Large intestine (tissue), 3 donors: Measurements from ENCODE around the gene TBXT. TPM values are rescaled to one million over a fixed set of nuclear protein-coding genes. Genes with fewer than 3 reads are reported as not detected.
A peak's percentile ranks its signal among the peaks of the same experiment; 100 is the strongest.

Experiments used
- DNase-seq, 2 donors: peaks; one replicate each; pipeline versions ENCODE4 v3.0.0 to v3.0.0-alpha.2; 2013
- H3K27ac ChIP-seq: one replicate; pipeline ENCODE4 v1.5.1; 2013; ENCODE audit warnings: low read length
- H3K27me3 ChIP-seq: 2 replicates; pipeline ENCODE4 v1.6.1; 2013; ENCODE audit warnings: low read length; ENCODE audit not compliant: control insufficient read depth, insufficient read depth
- H3K36me3 ChIP-seq: 2 replicates; pipeline ENCODE4 v1.6.1; 2013; ENCODE audit warnings: low read length; ENCODE audit not compliant: control insufficient read depth, insufficient read depth
- H3K4me1 ChIP-seq: one replicate; pipeline ENCODE4 v1.6.1; 2013; ENCODE audit warnings: low read length; ENCODE audit not compliant: control insufficient read depth, insufficient read depth
- H3K4me3 ChIP-seq: one replicate; pipeline ENCODE4 v1.5.1; 2013; ENCODE audit warnings: low read length
- H3K9me3 ChIP-seq: one replicate; pipeline ENCODE4 v1.6.1; 2013; ENCODE audit warnings: mild to moderate bottlenecking, low read depth, low read length, moderate library complexity; ENCODE audit not compliant: control insufficient read depth
- WGBS: methylation state at CpG from one replicate; pipeline ENCODE4 v1.1.5; 2013; ENCODE audit warnings: low lambda C conversion rate; ENCODE audit not compliant: insufficient coverage; 5-methylcytosine and 5-hydroxymethylcytosine counted together
- polyA plus RNA-seq: library from polyadenylated mRNA; unstranded; fragments of 120-200 nt; gene quantifications from one replicate; pipeline ENCODE4 v1.2.1, GENCODE V29; 2013

TBXT gene
- polyA plus RNA-seq, 1 donor = 0.04 TPM

DNA sequence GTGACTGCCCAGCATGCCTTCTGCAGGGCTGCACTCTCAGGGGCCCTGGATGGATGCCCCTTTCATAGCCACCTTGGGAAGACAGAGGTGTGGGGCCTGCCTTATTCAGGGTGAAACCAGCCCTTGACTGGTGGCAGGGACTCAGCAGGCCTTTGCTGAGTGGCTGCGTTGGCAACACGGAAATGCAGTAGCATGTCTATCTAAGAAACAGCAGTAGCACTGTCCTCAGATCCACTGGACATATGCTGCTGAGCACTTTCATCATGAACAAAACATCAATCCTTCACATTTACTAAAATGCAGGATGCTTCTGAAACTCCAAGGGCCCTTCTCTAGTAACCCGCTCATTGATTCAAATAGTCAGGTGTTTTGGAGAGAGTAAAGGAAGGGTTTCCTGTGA lies 4.9 kb upstream of the TBXT start:
- peaks cover 73% of the 10 kb centered on the region for H3K27me3 ChIP-seq
- H3K9me3 ChIP-seq = peaks cover 2% of the 10 kb centered on the region
- H3K4me1 ChIP-seq = peaks cover 6% of the 10 kb centered on the region
- no peak for DNase-seq
- H3K27ac ChIP-seq = no peak overlapping the region
- H3K36me3 ChIP-seq = no peaks in the 10 kb centered on the region
- WGBS = no CpG with 5 or more reads among the region's 3 CpGs
- H3K4me3 ChIP-seq = no peak overlapping the region

DNA sequence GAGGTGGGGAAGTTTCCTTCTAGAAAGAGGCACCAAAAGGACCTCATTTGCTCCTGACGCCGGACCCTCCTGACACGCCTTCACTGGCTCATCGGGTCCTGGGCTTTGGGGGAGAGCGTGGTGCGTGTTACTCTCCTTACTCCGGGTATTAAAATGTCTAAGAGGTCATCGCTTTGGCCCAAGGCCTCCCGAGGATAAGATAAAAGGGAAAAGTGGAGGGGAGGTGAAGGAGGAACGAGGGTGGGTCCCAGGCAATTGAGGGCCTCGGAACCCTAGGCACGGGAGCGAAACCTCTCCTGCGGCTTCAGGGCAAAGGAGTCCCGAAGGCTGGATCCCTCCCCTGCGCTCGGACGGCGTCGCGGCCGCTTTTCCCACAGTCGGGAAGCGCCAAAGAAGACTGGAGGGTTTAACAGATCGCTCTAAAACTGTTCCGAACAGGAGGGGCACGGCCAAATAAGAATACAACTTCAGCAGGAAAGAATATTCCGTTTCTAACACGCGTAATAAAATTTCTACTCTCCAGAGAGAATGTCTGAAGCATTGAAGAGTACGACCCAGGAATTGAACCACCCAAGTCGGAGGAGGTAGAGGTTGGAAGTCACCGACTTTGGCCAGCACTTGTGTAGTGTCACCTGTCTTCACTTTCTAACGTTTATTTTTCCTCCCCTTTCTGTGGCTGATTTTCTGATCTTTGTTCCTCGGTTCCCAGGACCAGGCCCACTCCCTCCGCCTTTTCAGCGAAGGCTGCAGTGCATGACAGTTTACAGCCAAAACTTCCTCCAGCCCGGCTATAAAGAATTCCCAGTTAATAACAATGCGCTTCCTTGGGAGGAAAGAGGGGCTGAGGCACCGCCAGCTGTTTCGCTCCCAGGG lies 2.1 kb upstream of the TBXT start:
- Histone ChIP-seq H3K27me3 (peaks cover 97% of the 10 kb centered on the region), H3K4me1 (peaks cover 11% of the 10 kb centered on the region), H3K9me3 (peaks cover 2% of the 10 kb centered on the region), H3K36me3 (no peaks in the 10 kb centered on the region), H3K27ac (no peak overlapping the region), H3K4me3 (no peak overlapping the region)
- peak in 1 of 2 donors; percentile 4 for DNase-seq
- WGBS = 17% methylated on average over 1 of the region's 41 CpGs

DNA sequence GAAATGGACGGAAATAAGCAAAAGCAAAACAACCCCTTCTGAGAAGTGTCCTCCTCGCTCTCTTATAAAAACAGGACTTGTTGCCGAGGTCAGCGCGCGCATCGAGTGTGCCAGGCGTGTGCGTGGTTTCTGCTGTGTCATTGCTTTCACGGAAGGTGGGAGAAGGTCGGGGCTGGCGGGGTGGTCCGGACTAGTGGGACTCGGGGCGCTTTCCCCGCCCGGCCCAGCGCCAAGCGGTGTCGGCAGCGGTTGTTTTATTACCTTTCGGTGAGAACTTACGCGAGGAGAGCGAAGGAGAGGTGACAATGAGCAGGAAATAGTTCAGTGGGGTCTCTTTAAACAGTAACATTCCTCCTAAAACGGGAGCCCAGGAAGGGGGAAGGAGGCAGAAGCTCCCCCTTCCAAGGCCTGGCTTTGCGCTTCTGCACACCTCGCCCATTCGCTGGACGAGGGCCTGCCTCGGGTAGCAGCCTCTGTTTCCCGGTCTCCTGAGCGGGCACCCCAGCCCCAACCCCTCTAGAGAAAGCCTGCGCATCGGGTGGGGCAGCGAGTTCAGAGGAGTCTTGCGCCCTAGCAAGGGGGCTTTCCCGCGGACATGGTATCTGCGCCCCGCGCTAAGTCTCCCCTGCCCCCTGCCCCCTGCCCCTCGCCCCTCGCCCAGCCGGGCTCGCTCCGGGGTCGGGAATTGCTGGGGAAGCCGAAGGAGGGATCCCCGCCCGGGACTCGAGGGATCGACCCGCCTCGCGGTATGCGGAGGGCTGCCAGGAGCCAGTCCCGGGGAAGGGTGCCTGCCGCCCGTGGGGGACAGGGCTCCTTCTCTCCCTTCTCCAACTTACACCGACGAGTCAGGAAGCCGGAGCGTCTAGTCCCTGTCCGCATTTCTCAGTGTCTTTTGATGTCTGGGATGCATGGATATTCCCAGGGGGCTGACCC lies 1.2 kb upstream of the TBXT start:
- DNase-seq = no peak
- peaks cover 98% of the 10 kb centered on the region for H3K27me3 ChIP-seq
- peaks cover 2% of the 10 kb centered on the region for H3K9me3 ChIP-seq
- peaks cover 11% of the 10 kb centered on the region for H3K4me1 ChIP-seq
- no CpG with 5 or more reads among the region's 65 CpGs for WGBS
- H3K27ac ChIP-seq = no peak overlapping the region
- no peaks in the 10 kb centered on the region for H3K36me3 ChIP-seq
- no peak overlapping the region for H3K4me3 ChIP-seq

GRCh38 chr6:166167258-166167731 lies 356 bp downstream of the TBXT start:
- no peak overlapping the region for H3K4me3 ChIP-seq
- WGBS = no CpG with 5 or more reads among the region's 44 CpGs
- H3K27ac ChIP-seq = no peak overlapping the region

DNA sequence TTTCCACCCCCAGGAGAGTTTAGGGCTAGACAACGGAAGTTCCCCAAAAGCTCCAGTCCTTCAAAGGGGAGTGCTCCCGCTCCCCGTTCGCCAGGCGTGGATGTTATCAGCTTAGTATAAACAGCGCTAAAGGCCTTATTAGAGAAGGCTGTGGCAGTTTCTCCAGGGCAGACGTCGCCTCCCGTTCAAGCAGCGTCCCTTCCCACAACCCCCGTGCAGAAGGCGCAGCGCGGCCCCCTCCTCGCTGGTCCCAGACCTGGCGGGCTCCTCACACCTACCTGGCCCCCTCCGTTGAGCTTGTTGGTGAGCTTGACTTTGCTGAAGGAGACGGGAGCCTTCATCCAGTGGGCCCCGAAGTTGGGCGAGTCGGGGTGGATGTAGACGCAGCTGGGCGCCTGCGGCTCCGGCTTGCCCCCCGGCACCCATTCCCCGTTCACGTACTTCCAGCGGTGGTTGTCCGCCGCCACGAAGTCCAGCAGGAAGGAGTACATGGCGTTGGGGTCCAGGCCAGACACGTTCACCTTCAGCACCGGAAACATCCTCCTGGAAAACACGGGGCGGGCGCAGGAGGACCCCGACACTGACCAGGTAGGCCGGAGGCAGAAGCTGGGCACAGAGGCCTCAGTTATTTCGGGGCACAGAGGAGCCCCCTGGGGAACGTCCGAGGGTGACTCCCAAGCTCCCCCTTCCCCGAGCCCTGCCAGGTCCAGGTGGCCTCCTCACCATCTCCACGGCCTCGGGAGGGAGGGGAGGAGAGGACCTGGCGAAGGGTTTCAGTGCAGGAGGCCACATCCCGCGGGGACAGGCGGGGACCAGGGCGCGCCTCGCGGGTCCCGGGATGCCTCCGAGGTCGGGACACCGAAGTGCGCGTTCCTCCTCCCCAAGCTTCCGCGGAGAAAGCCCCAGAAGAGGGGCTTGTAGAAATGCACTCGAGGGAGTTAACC lies 1.1 kb downstream of the TBXT start:
- WGBS = no CpG with 5 or more reads among the region's 63 CpGs
- Histone ChIP-seq H3K36me3 (no peaks in the 10 kb centered on the region), H3K27me3 (peaks cover 95% of the 10 kb centered on the region), H3K4me1 (peaks cover 11% of the 10 kb centered on the region), H3K27ac (no peak overlapping the region), H3K9me3 (peaks cover 2% of the 10 kb centered on the region), H3K4me3 (no peak overlapping the region)
- DNase-seq = no peak

More at GRCh38 chr6:166167258-166167731, 356 bp downstream of the TBXT start:
- H3K36me3 ChIP-seq = no peaks in the 10 kb centered on the region
- DNase-seq = no peak
- peaks cover 11% of the 10 kb centered on the region for H3K4me1 ChIP-seq
- H3K9me3 ChIP-seq = peaks cover 2% of the 10 kb centered on the region
- peaks cover 99% of the 10 kb centered on the region for H3K27me3 ChIP-seq

- no peak overlapping the region for H3K4me3 ChIP-seq
- H3K27me3 ChIP-seq = peaks cover 87% of the 10 kb centered on the region
- DNase-seq = no peak
- H3K36me3 ChIP-seq = no peaks in the 10 kb centered on the region
- peaks cover 11% of the 10 kb centered on the region for H3K4me1 ChIP-seq
- WGBS = no CpG with 5 or more reads among the region's 23 CpGs
- H3K27ac ChIP-seq = no peak overlapping the region
- H3K9me3 ChIP-seq = peaks cover 2% of the 10 kb centered on the region
Measured at GRCh38 chr6:166165558-166166313, 1.9 kb downstream of the TBXT start.

- Histone ChIP-seq H3K4me3 (no peak overlapping the region), H3K36me3 (no peaks in the 10 kb centered on the region), H3K4me1 (peaks cover 4% of the 10 kb centered on the region), H3K9me3 (peaks cover 3% of the 10 kb centered on the region), H3K27me3 (peaks cover 60% of the 10 kb centered on the region), H3K27ac (no peak overlapping the region)
- no CpG with 5 or more reads among the region's 1 CpG for WGBS
- no peak for DNase-seq
Measured at GRCh38 chr6:166162599-166163342, 4.9 kb downstream of the TBXT start.

DNA sequence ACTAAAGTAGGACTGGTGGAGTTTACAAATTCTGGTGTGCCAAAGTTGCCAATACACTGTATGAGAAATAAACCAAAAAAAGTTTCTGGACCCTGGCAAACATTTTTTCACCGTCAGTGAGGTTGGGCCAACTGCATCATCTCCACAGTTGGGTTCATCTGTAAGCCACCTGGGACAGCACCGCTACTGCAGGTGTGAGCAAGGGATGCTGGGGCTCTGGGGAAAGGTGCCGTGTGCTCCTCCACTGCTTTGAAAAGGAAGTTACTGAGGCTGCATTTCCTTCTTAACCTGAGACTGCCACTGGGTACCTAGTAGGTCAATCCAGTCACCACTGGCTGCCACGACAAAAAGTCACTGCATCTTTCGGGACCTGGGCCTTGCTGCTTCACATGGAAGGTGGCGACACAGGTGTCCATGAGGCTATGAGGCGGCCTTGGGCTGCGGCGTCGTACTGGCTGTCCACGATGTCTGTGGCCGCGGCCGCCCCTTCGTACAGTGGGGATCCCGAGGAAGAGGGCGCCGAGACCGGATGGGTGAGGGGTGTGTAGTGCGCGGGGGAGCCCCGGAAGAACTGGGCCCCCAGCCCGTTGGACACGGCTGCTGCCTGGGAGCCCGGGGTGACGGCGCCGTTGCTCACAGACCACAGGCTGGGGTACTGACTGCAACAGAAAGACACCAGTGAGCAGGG lies 9.6 kb downstream of the TBXT start:
- DNase-seq = no peak
- no peaks in the 10 kb centered on the region for H3K36me3 ChIP-seq
- WGBS = no CpG with 5 or more reads among the region's 28 CpGs

More for the DNA sequence above, 9.6 kb downstream of the TBXT start:
- Histone ChIP-seq H3K27ac (no peak overlapping the region), H3K4me3 (no peak overlapping the region), H3K4me1 (no peaks in the 10 kb centered on the region), H3K9me3 (peaks cover 3% of the 10 kb centered on the region), H3K27me3 (peaks cover 18% of the 10 kb centered on the region)
